GM12874 (cell line): ENCODE results near the gene B3GALT5.

ENCODE experiments used
- TF ChIP-seq, protein P1 (sequence below): IDR thresholded peaks from 2 replicates; pipeline ENCODE4 v1.5.1; 2011; ENCODE audit warnings: low read depth, mild to moderate bottlenecking, control low read depth, low read length, moderate library complexity; ENCODE audit not compliant: insufficient read depth

Gene B3GALT5

DNA sequence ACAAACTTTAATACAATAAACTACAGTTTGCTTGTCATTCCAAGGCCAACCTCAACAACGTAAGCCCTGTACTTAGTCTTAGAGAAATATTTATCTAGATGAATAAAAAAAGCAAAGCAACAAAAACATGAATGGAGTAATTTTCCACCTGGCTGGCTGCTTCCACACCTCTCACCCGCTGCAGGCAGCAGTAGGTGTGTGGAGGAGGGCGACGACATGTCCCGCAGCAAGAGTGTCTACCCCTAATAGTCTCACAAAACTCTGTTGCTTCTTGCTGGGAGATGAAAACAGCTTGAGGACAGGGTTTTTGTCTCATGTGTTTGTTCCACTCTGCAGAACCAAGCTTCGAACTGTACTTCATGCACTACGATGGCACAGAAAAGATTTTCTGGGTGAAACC, 83.5 kb downstream of the B3GALT5 start:
- TF ChIP-seq, protein P1, sequence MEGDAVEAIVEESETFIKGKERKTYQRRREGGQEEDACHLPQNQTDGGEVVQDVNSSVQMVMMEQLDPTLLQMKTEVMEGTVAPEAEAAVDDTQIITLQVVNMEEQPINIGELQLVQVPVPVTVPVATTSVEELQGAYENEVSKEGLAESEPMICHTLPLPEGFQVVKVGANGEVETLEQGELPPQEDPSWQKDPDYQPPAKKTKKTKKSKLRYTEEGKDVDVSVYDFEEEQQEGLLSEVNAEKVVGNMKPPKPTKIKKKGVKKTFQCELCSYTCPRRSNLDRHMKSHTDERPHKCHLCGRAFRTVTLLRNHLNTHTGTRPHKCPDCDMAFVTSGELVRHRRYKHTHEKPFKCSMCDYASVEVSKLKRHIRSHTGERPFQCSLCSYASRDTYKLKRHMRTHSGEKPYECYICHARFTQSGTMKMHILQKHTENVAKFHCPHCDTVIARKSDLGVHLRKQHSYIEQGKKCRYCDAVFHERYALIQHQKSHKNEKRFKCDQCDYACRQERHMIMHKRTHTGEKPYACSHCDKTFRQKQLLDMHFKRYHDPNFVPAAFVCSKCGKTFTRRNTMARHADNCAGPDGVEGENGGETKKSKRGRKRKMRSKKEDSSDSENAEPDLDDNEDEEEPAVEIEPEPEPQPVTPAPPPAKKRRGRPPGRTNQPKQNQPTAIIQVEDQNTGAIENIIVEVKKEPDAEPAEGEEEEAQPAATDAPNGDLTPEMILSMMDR, result no peak

DNA sequence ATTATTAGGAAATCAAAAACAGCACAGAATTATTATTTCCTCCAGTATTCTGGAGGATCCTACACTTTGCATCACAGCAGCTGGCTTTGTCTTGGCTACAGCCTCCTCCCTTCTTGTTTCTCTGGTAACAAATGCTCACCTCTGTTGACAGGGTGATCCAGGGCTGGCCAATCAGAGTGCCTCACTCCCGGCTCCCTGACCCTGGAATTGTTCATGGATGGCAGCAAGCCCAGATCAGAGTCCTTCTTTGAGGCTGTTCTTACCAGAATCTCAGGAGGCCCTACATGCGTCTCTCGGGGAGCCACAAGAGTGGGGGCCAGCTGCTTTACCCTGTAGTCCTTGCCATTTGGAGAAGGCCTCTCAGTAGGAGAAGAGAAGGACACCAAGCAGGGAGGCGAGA, 83.9 kb downstream of the B3GALT5 start:
- TF ChIP-seq, protein P1, result no peak

DNA sequence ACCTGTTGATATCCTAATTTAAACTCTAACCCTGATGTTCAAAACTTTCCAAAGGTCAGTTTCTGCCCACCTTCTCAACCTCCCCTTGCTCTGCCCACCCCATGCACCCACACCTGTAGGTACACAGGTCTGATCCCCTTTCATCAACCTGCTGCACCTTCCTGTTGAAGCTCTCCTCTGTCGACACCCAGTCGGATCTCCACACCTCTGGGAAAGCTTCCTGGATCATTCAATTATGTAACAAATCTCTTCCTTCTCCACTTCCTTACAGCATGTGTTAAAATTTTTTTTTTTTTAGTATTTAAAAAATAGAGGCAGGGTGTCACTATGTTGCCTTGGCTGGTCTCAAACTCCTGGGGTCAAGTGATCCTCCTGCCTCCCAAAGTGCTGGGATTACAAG, 87.6 kb downstream of the B3GALT5 start:
- TF ChIP-seq, protein P1, result no peak

DNA sequence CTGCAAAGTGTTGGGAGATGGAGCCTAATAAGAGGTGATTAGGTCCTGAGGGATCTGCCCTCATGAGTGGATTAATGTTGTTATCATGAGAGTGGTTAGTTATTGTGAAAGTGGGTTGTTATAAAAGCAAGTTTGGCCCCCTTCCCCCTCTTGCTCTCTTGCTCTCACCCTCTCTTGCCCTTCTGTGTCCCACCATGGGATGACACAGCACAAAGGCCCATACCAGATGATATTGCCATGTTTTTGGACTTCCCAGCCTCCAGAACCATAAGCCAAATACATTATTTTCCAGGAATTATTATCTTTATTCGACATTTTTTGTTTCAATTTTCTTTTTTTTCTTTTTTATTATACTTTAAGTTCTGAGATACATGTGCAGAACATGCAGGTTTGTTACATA, 90.8 kb downstream of the B3GALT5 start:
- TF ChIP-seq, protein P1, result no peak

DNA sequence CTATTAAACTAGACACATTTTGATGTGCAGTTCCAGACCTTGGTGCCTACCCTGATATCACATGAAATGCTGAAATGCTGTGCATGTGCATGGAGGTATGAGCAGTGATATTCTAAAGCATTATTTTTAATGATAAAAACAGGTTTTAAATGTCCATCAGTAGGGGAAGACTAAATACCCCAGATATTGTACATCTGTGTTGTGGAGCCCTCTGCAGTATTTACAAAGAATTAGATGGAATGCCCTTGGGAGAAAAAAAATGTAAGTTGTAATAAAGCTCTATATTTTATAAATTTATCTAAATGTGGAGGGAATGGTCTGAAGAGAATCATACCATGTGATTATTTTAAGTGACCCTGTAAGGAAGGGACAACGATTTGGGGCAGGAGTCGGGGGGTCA, 93.1 kb downstream of the B3GALT5 start:
- TF ChIP-seq, protein P1, result no peak

DNA sequence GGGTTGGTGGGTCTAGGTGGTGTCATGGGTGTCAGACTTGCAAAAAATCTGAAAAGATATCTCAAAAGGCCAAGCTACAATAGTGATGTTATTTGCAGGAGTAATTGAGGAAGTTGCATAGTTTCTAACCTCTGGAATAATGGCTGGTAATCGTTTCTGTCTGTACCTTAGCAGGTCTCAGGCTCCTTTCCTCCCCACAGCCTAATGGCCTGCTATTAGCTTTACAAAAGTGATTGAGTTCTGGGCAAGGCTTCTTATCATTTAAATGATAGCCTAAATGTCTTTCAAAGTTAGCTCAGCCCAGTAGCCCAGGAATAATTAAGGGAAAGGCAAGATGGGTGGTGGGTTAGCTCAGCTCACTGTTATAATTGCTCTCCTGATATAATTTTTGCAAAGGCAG, 94.6 kb downstream of the B3GALT5 start:
- TF ChIP-seq, protein P1, result no peak

DNA sequence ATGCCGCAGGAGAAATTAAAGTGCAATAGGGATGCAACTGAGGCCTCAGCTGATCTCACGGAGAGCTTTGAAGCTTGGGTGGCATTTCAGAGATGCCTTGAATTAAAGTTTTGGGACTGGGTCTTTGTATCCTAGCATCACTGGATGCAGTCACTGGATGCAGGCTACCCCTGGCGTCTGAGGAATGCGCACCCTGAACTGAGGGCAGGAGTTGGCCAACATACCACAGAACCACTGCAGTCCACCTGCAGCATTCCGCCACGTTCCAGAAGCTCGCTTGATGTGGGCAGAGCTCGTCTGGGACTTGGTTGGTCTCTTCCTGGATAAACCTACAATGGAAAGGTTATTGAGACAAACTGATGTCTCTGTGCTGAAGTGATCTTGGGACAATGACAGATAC, 98.1 kb downstream of the B3GALT5 start:
- TF ChIP-seq, protein P1, result no peak

DNA sequence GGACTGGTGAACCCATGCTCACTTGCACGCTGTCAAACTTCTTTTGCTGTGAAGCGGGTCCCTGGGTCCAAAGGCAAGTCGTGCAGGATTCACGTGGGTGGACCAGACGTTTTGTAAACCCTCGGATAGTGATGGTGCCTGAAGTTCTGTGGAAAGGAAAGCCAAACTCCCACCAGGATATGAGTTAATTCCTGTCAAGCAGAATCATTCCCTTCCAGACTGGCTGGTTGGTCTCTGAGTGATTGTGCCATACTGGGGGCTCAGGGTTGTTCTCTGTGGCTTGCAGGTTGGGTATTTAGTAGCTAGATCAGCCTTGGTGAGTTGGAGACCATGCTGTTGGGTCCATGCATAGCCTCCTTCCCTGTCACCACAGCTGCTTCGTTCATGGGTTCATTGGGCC, 99.5 kb downstream of the B3GALT5 start:
- TF ChIP-seq, protein P1, result no peak
